ENCODE results near the gene SDHA. TPM values are rescaled to one million over a fixed set of nuclear protein-coding genes. Genes with fewer than 3 reads are reported as not detected.
A peak's percentile ranks its signal among the peaks of the same experiment; 100 is the strongest.

The SDHA gene
- total and polyA plus RNA-seq, 2 of the 13 experiments (the other 11 are each of a cell fraction or from before 2014, with no cell fraction given) = 185 to 240 TPM

GRCh38 chr5:218457-219291 lies 554 bp downstream of the SDHA start (continued):
- TF ChIP-seq ZNF670 (CRISPR knock-in tag; IDR thresholded peaks at IDR 0.05; ENCODE audit: borderline replicate concordance) (no peak), ATF1 (CRISPR knock-in tag; IDR thresholded peaks at IDR 0.05) (no peak), ZNF691 (CRISPR knock-in tag; IDR thresholded peaks at IDR 0.05; ENCODE audit: borderline replicate concordance, low read depth) (0 out of 2 replicates have a peak, but pooled peaks have one; percentile 57), TCF12 (IDR thresholded peaks at IDR 0.05) (no peak), TCF12 (CRISPR knock-in tag; IDR thresholded peaks at IDR 0.05) (peak; percentile 57; the same call in 1 of the 2 replicates), ZNF777 (CRISPR knock-in tag; IDR thresholded peaks at IDR 0.05) (peak; percentile 28; the same call in 1 of the 2 replicates), BCLAF1 (IDR thresholded peaks at IDR 0.05) (no peak), ZNF235 (CRISPR knock-in tag; IDR thresholded peaks at IDR 0.05; ENCODE audit: borderline replicate concordance) (peak; percentile 47; the same call in 1 of the 2 replicates), ZNF678 (CRISPR knock-in tag; IDR thresholded peaks at IDR 0.05) (0 out of 2 replicates have a peak, but pooled peaks have one; percentile 19), TBX3 (IDR thresholded peaks at IDR 0.05; ENCODE audit: borderline replicate concordance) (no peak), MXD1 (CRISPR knock-in tag; IDR thresholded peaks at IDR 0.05) (peak; percentile 71; the same call in 1 of the 2 replicates), ZNF431 (CRISPR knock-in tag; IDR thresholded peaks at IDR 0.05; ENCODE audit: borderline replicate concordance, low read depth) (0 out of 2 replicates have a peak, but pooled peaks have one; percentile 37), MZF1 (CRISPR knock-in tag; IDR thresholded peaks at IDR 0.05; ENCODE audit: borderline replicate concordance) (no peak), TERF1 (CRISPR knock-in tag; IDR thresholded peaks at IDR 0.05) (0 out of 2 replicates have a peak, but pooled peaks have one; percentile 25), ZNF546 (CRISPR knock-in tag; conservative IDR thresholded peaks at IDR 0.05) (0 out of 2 replicates have a peak, but pooled peaks have one; percentile 27), SP5 (CRISPR knock-in tag; IDR thresholded peaks at IDR 0.05; ENCODE audit: borderline replicate concordance, low read depth) (peak; percentile 48; the same call in 1 of the 2 replicates), HNRNPL (IDR thresholded peaks at IDR 0.05; ENCODE audit: low read depth, low read length) (0 out of 2 replicates have a peak, but pooled peaks have one; percentile 27), PAX8 (CRISPR knock-in tag; IDR thresholded peaks at IDR 0.05; ENCODE audit: borderline replicate concordance) (0 out of 2 replicates have a peak, but pooled peaks have one; percentile 12), ZMYM3 (CRISPR knock-in tag; IDR thresholded peaks at IDR 0.05) (no peak), ZNF766 (CRISPR knock-in tag; IDR thresholded peaks at IDR 0.05; ENCODE audit: borderline replicate concordance) (peak; percentile 7; the same call in 1 of the 2 replicates), ZNF432 (CRISPR knock-in tag; IDR thresholded peaks at IDR 0.05; ENCODE audit: borderline replicate concordance) (no peak), ZNF274 (CRISPR knock-in tag; IDR thresholded peaks at IDR 0.05) (peak; percentile 24), ZNF329 (CRISPR knock-in tag; IDR thresholded peaks at IDR 0.05; ENCODE audit: low read depth) (0 out of 2 replicates have a peak, but pooled peaks have one; percentile 31), SATB2 (CRISPR knock-in tag; IDR thresholded peaks at IDR 0.05) (no peak)
